Measurements from ENCODE around the gene RGS10. TPM values are rescaled to one million over a fixed set of nuclear protein-coding genes. Genes with fewer than 3 reads are reported as not detected.

The RGS10 gene
- total and polyA plus RNA-seq, 2 experiments from 2014 or later: 16.8 to 26.8 TPM

DNA sequence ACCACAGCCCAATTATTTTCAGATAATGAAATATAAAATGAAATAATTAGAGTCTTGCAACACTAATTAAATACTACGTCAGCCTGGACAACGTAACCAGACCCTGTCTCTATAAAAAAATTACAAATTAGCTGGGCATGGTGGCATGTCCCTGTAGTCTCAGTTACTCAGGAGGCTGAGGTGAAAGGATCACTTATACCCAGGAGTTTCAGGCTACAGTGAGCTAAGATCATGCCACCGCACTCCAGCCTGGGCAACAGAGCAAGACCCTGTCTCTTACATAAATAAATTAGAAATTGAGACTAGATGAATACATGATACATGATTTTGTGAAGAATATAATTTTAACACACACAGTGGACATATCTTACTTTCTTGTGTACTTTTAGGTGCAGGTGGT is 35.8 kb upstream of the RGS10 start:
- no peak overlapping the region for H3K4me2 ChIP-seq
- no peak overlapping the region for H3K27ac Mint-ChIP-seq
- no peaks in the 10 kb centered on the region for H3K4me1 ChIP-seq (ENCODE audit: insufficient read depth)
- H3K27me3 Mint-ChIP-seq (ENCODE audit: insufficient read depth, low read depth, poor library complexity): no peaks in the 10 kb centered on the region
- H3K4me1 Mint-ChIP-seq: no peaks in the 10 kb centered on the region
- H3K9me3 Mint-ChIP-seq: no peaks in the 10 kb centered on the region; the same call in 2 of the 3 replicates
- H3K4me3 Mint-ChIP-seq: no peak overlapping the region
- H3K27ac ChIP-seq (ENCODE audit: low read depth): no peak overlapping the region
- H3F3A ChIP-seq (replicated peaks; ENCODE audit: low read depth): peaks cover 5% of the 10 kb centered on the region; the same call in 1 of the 2 replicates
- peaks cover 74% of the 10 kb centered on the region for H3K36me3 Mint-ChIP-seq (ENCODE audit: low read depth)
- H3K9me2 ChIP-seq (ENCODE audit: insufficient read depth): no peaks in the 10 kb centered on the region
- no peak overlapping the region for H2AFZ ChIP-seq
- ATAC-seq (no peak), DNase-seq (ENCODE audit: low spot score) (no peak)
- TF ChIP-seq, protein P1, sequence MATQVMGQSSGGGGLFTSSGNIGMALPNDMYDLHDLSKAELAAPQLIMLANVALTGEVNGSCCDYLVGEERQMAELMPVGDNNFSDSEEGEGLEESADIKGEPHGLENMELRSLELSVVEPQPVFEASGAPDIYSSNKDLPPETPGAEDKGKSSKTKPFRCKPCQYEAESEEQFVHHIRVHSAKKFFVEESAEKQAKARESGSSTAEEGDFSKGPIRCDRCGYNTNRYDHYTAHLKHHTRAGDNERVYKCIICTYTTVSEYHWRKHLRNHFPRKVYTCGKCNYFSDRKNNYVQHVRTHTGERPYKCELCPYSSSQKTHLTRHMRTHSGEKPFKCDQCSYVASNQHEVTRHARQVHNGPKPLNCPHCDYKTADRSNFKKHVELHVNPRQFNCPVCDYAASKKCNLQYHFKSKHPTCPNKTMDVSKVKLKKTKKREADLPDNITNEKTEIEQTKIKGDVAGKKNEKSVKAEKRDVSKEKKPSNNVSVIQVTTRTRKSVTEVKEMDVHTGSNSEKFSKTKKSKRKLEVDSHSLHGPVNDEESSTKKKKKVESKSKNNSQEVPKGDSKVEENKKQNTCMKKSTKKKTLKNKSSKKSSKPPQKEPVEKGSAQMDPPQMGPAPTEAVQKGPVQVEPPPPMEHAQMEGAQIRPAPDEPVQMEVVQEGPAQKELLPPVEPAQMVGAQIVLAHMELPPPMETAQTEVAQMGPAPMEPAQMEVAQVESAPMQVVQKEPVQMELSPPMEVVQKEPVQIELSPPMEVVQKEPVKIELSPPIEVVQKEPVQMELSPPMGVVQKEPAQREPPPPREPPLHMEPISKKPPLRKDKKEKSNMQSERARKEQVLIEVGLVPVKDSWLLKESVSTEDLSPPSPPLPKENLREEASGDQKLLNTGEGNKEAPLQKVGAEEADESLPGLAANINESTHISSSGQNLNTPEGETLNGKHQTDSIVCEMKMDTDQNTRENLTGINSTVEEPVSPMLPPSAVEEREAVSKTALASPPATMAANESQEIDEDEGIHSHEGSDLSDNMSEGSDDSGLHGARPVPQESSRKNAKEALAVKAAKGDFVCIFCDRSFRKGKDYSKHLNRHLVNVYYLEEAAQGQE (IDR thresholded peaks at IDR 0.05; ENCODE audit: unreplicated experiment): no peak
- TF ChIP-seq ZNF114 (CRISPR knock-in tag; IDR thresholded peaks at IDR 0.05) (no peak), EZH2 (IDR thresholded peaks at IDR 0.05; ENCODE audit: low read depth, unreplicated experiment) (no peak), CREB1 (CRISPR knock-in tag; IDR thresholded peaks at IDR 0.05; ENCODE audit: low read depth) (no peak), JUNB (IDR thresholded peaks at IDR 0.05; ENCODE audit: unreplicated experiment) (no peak), NANOG (IDR thresholded peaks at IDR 0.05; ENCODE audit: borderline replicate concordance) (no peak), EZH2phosphoT487 (IDR thresholded peaks at IDR 0.05; ENCODE audit: unreplicated experiment) (no peak), STAT1 (IDR thresholded peaks at IDR 0.05; ENCODE audit: unreplicated experiment) (no peak), POLR2AphosphoS5 (IDR thresholded peaks at IDR 0.05; ENCODE audit: low read depth) (no peak), CTCF (conservative IDR thresholded peaks at IDR 0.05; ENCODE audit: low read depth in 2 of 2) (no peak), ETS1 (IDR thresholded peaks at IDR 0.05) (no peak)
- TF ChIP-seq, protein P2, sequence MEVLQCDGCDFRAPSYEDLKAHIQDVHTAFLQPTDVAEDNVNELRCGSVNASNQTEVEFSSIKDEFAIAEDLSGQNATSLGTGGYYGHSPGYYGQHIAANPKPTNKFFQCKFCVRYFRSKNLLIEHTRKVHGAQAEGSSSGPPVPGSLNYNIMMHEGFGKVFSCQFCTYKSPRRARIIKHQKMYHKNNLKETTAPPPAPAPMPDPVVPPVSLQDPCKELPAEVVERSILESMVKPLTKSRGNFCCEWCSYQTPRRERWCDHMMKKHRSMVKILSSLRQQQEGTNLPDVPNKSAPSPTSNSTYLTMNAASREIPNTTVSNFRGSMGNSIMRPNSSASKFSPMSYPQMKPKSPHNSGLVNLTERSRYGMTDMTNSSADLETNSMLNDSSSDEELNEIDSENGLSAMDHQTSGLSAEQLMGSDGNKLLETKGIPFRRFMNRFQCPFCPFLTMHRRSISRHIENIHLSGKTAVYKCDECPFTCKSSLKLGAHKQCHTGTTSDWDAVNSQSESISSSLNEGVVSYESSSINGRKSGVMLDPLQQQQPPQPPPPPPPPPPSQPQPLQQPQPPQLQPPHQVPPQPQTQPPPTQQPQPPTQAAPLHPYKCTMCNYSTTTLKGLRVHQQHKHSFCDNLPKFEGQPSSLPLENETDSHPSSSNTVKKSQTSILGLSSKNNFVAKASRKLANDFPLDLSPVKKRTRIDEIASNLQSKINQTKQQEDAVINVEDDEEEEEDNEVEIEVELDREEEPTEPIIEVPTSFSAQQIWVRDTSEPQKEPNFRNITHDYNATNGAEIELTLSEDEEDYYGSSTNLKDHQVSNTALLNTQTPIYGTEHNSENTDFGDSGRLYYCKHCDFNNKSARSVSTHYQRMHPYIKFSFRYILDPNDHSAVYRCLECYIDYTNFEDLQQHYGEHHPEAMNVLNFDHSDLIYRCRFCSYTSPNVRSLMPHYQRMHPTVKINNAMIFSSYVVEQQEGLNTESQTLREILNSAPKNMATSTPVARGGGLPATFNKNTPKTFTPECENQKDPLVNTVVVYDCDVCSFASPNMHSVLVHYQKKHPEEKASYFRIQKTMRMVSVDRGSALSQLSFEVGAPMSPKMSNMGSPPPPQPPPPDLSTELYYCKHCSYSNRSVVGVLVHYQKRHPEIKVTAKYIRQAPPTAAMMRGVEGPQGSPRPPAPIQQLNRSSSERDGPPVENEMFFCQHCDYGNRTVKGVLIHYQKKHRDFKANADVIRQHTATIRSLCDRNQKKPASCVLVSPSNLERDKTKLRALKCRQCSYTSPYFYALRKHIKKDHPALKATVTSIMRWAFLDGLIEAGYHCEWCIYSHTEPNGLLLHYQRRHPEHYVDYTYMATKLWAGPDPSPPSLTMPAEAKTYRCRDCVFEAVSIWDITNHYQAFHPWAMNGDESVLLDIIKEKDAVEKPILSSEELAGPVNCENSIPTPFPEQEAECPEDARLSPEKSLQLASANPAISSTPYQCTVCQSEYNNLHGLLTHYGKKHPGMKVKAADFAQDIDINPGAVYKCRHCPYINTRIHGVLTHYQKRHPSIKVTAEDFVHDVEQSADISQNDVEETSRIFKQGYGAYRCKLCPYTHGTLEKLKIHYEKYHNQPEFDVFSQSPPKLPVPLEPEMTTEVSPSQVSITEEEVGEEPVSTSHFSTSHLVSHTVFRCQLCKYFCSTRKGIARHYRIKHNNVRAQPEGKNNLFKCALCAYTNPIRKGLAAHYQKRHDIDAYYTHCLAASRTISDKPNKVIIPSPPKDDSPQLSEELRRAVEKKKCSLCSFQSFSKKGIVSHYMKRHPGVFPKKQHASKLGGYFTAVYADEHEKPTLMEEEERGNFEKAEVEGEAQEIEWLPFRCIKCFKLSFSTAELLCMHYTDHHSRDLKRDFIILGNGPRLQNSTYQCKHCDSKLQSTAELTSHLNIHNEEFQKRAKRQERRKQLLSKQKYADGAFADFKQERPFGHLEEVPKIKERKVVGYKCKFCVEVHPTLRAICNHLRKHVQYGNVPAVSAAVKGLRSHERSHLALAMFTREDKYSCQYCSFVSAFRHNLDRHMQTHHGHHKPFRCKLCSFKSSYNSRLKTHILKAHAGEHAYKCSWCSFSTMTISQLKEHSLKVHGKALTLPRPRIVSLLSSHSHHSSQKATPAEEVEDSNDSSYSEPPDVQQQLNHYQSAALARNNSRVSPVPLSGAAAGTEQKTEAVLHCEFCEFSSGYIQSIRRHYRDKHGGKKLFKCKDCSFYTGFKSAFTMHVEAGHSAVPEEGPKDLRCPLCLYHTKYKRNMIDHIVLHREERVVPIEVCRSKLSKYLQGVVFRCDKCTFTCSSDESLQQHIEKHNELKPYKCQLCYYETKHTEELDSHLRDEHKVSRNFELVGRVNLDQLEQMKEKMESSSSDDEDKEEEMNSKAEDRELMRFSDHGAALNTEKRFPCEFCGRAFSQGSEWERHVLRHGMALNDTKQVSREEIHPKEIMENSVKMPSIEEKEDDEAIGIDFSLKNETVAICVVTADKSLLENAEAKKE (CRISPR knock-in tag; IDR thresholded peaks at IDR 0.05): no peak
- H4K20me1 ChIP-seq (replicated peaks; ENCODE audit: insufficient read depth): 0 out of 2 replicates have a peak, but pooled peaks cover 11% of the 10 kb centered on the region
- peaks cover 55% of the 10 kb centered on the region for H3K36me3 ChIP-seq (ENCODE audit: insufficient read depth)
- no peak overlapping the region for H3K4me3 ChIP-seq
- H3K27me3 ChIP-seq (ENCODE audit: insufficient read depth): no peaks in the 10 kb centered on the region
- peaks cover 18% of the 10 kb centered on the region for H3K79me2 ChIP-seq (replicated peaks; ENCODE audit: insufficient read depth)
